T-cell (primary cell): ENCODE results near the gene GSTO2. TPM values are rescaled to one million over a fixed set of nuclear protein-coding genes. Genes with fewer than 3 reads are reported as not detected.

ENCODE experiments used
- ATAC-seq, 4 experiments: fragments of 200-7000 bp in 3 of 4; fragments of 150-1000 bp in 1 of 4; cut with Tn5 transposase; replicated peaks in 1 of 4; 1 replicate in 3 of 4; 2 replicates in 1 of 4; pipeline ENCODE4 v1.10.0; 2021; ENCODE audit warnings: moderate library complexity in 3 of 4, mild to moderate bottlenecking in 2 of 4, moderate number of reproducible peaks in 1 of 4
- CTCF ChIA-PET, 2 donors: fragments of 300-600 bp; sonication (Branson Sonifier 250); formaldehyde crosslinking; loops; one replicate each; lab custom pipeline; 2022; ENCODE audit warnings: antibody characterized with exemption in 2 of 2; lab: Charles Lee
- POLR2A ChIA-PET, 2 donors: fragments of 300-600 bp; sonication (Branson Sonifier 250); formaldehyde crosslinking; loops; one replicate each; lab custom pipeline; 2022; ENCODE audit warnings: antibody characterized with exemption in 2 of 2; lab: Charles Lee
- DNase-seq, 35 experiments: peaks; one replicate each; pipeline versions ENCODE4 v3.0.0 to v3.0.0-alpha.2; 2013 to 2023
- H3K27ac ChIP-seq: one replicate; pipeline ENCODE4 v1.5.1; 2013; ENCODE audit warnings: low read length
- H3K27me3 ChIP-seq, 2 experiments: replicated peaks in 1 of 2; 1 replicate in 1 of 2; 2 replicates in 1 of 2; pipeline versions ENCODE4 v1.6.1 to v1.7.0; 2013; ENCODE audit warnings: low read length in 1 of 2, mixed read lengths in 1 of 2; ENCODE audit not compliant: control insufficient read depth in 2 of 2, insufficient read depth in 2 of 2; ENCODE audit errors: extremely low read depth in 1 of 2
- H3K36me3 ChIP-seq, 2 donors: 1 replicate in 1 of 2; 2 replicates in 1 of 2; pipeline versions ENCODE4 v1.6.1 to v1.7.0; 2013; ENCODE audit warnings: low read length in 1 of 2; ENCODE audit not compliant: control insufficient read depth in 2 of 2, insufficient read depth in 1 of 2; ENCODE audit errors: extremely low read depth in 1 of 2
- H3K4me1 ChIP-seq, 2 experiments: 1 replicate in 1 of 2; 2 replicates in 1 of 2; pipeline versions ENCODE4 v1.6.1 to v1.7.0; 2013; ENCODE audit warnings: low read length in 2 of 2, mixed read lengths in 1 of 2; ENCODE audit not compliant: insufficient read depth in 2 of 2, control insufficient read depth in 1 of 2; ENCODE audit errors: extremely low read depth in 1 of 2
- H3K4me3 ChIP-seq, 2 donors: 1 replicate in 1 of 2; 2 replicates in 1 of 2; pipeline versions ENCODE4 v1.5.1 to v1.7.0; 2013; ENCODE audit warnings: mild to moderate bottlenecking in 2 of 2, low read length in 1 of 2, moderate library complexity in 1 of 2; ENCODE audit not compliant: control insufficient read depth in 1 of 2; ENCODE audit errors: extremely low read depth in 1 of 2
- H3K9me3 ChIP-seq: 2 replicates; pipeline ENCODE4 v1.7.0; 2013
- H3K27ac Mint-ChIP-seq, 2 donors: one replicate each; pipeline ENCODE4 v1.8.0; 2020 to 2021; ENCODE audit warnings: mild to moderate bottlenecking in 2 of 2, mixed read lengths in 2 of 2
- H3K27me3 Mint-ChIP-seq, 2 donors: one replicate each; pipeline ENCODE4 v1.8.0; 2021 to 2022; ENCODE audit warnings: mixed read lengths in 2 of 2
- H3K36me3 Mint-ChIP-seq: one replicate; pipeline ENCODE4 v1.8.0; 2021; ENCODE audit warnings: mixed read lengths
- H3K4me1 Mint-ChIP-seq, 3 donors: one replicate each; pipeline ENCODE4 v1.8.0; 2020 to 2022; ENCODE audit warnings: mixed read lengths in 3 of 3, mild to moderate bottlenecking in 1 of 3
- H3K4me3 Mint-ChIP-seq, 3 donors: one replicate each; pipeline ENCODE4 v1.8.0; 2020 to 2022; ENCODE audit warnings: mild to moderate bottlenecking in 3 of 3, mixed read lengths in 3 of 3, moderate library complexity in 3 of 3
- H3K9me3 Mint-ChIP-seq, 3 donors: one replicate each; pipeline ENCODE4 v1.8.0; 2020 to 2022; ENCODE audit warnings: mixed read lengths in 3 of 3
- WGBS: methylation state at CpG from one replicate; pipeline ENCODE4 v1.1.5; 2013; ENCODE audit warnings: missing lambda C conversion rate; ENCODE audit not compliant: insufficient coverage; 5-methylcytosine and 5-hydroxymethylcytosine counted together
- total RNA-seq, 35 experiments: library from RNA in 6 of 35; stranded (reverse) in 6 of 35; fragments of 120-200 nt in 1 of 35; gene quantifications; one replicate each; pipeline versions ENCODE4 v1.2.1 to v1.2.4 and lab custom pipeline; 2013 to 2026

The GSTO2 gene
- total RNA-seq, 5 donors from 2014 or later (not counting 1 experiment from before 2014, with no cell fraction given), result 0.60 to 2.4 (median 1.9) TPM

- Histone ChIP-seq H3K4me1 (peaks cover 11% of the 10 kb centered on the region in 2 experiments), H3K36me3 (no peaks in the 10 kb centered on the region), H3K9me3 (no peaks in the 10 kb centered on the region), H3K4me3 (no peak overlapping the region), H3K27ac (no peak overlapping the region), H3K27me3 (no peaks in the 10 kb centered on the region)
- ChIA-PET POLR2A (no interaction called here), CTCF (interaction anchor here in 1 of 2 donors (3.0 kb wide), 1 partner anchor 53 kb away, joined by 12 read pairs; no protein-coding TSS in a partner anchor)
- Mint-ChIP-seq H3K36me3 (no peaks in the 10 kb centered on the region), H3K4me3 (no peak overlapping the region), H3K27me3 (no peaks in the 10 kb centered on the region), H3K27ac (no peak overlapping the region), H3K4me1 (peaks cover 19 to 26% (median 25%) of the 10 kb centered on the region in 3 donors), H3K9me3 (peaks cover 3 to 8% (median 4%) of the 10 kb centered on the region in 3 donors)
- WGBS, result no CpG with 5 or more reads among the region's 1 CpG
- DNase-seq (no peak), ATAC-seq (no peak)
Observed at GRCh38 chr10:104344219-104344618, 75.2 kb downstream of the GSTO2 start.

GRCh38 chr10:104345515-104345914 lies 76.5 kb downstream of the GSTO2 start:
- CTCF ChIA-PET, result interaction anchor here (0.5 to 3.0 kb wide), 7 partner anchors 39 to 447 kb away, joined by 3 to 12 read pairs (median 4); no protein-coding TSS in a partner anchor

GRCh38 chr10:104345941-104346340 lies 77.0 kb downstream of the GSTO2 start:
- H3K4me1 Mint-ChIP-seq, result peaks cover 13 to 16% (median 14%) of the 10 kb centered on the region in 3 donors
- H3K9me3 ChIP-seq, result no peaks in the 10 kb centered on the region
- peak overlapping the region in 1 of 3 donors; percentile 44 for H3K4me3 Mint-ChIP-seq
- H3K9me3 Mint-ChIP-seq, result peaks cover 3 to 8% (median 4%) of the 10 kb centered on the region in 3 donors
- ChIA-PET POLR2A (interaction anchor here (0.6 to 1.0 kb wide), 3 partner anchors 9 to 38 kb away, joined by 3 to 7 read pairs (median 5); no protein-coding TSS in a partner anchor), CTCF (interaction anchor here (0.5 to 3.0 kb wide), 13 partner anchors 24 to 570 kb away, joined by 3 to 12 read pairs (median 3); no protein-coding TSS in a partner anchor)
- no peaks in the 10 kb centered on the region for H3K36me3 Mint-ChIP-seq
- WGBS, result no CpG with 5 or more reads among the region's 4 CpGs
- peak overlapping the region; percentile 82 to 85 for H3K27ac Mint-ChIP-seq
- DNase-seq, result peak in 2 of 35 experiments; percentile 27 to 36
- H3K27me3 ChIP-seq, result no peaks in the 10 kb centered on the region
- peaks cover 12% of the 10 kb centered on the region in 2 experiments for H3K4me1 ChIP-seq
- ATAC-seq, result peak; percentile 36 to 72 (median 58)
- H3K27me3 Mint-ChIP-seq, result no peaks in the 10 kb centered on the region
- H3K36me3 ChIP-seq, result no peaks in the 10 kb centered on the region
- peak overlapping the region; percentile 3 for H3K27ac ChIP-seq
- no peak overlapping the region for H3K4me3 ChIP-seq

More at GRCh38 chr10:104345515-104345914, 76.5 kb downstream of the GSTO2 start:
- H3K36me3 Mint-ChIP-seq, result no peaks in the 10 kb centered on the region
- Histone ChIP-seq H3K9me3 (no peaks in the 10 kb centered on the region), H3K27me3 (no peaks in the 10 kb centered on the region), H3K4me1 (peaks cover 12% of the 10 kb centered on the region in 2 experiments), H3K27ac (no peak overlapping the region), H3K4me3 (no peak overlapping the region), H3K36me3 (no peaks in the 10 kb centered on the region)
- POLR2A ChIA-PET, result interaction anchor here in 1 of 2 donors (1.0 kb wide), 1 partner anchor 38 kb away, joined by 3 read pairs; no protein-coding TSS in a partner anchor
- DNase-seq (no peak), ATAC-seq (no peak)
- H3K27ac Mint-ChIP-seq, result peak overlapping the region in 1 of 2 donors; percentile 82
- H3K9me3 Mint-ChIP-seq, result peaks cover 3 to 8% (median 4%) of the 10 kb centered on the region in 3 donors
- no peaks in the 10 kb centered on the region for H3K27me3 Mint-ChIP-seq
- peak overlapping the region in 1 of 3 donors; percentile 44 for H3K4me3 Mint-ChIP-seq
- peaks cover 13 to 16% (median 14%) of the 10 kb centered on the region in 3 donors for H3K4me1 Mint-ChIP-seq

- Histone ChIP-seq H3K4me1 (peaks cover 12 to 16% of the 10 kb centered on the region in 2 experiments), H3K36me3 (no peaks in the 10 kb centered on the region), H3K27ac (no peak overlapping the region), H3K9me3 (no peaks in the 10 kb centered on the region), H3K27me3 (no peaks in the 10 kb centered on the region), H3K4me3 (no peak overlapping the region)
- Mint-ChIP-seq H3K36me3 (no peaks in the 10 kb centered on the region), H3K9me3 (peaks cover 3 to 8% (median 4%) of the 10 kb centered on the region in 3 donors), H3K4me3 (no peak overlapping the region), H3K27ac (peak overlapping the region in 1 of 2 donors; percentile 25), H3K27me3 (no peaks in the 10 kb centered on the region), H3K4me1 (peaks cover 13 to 22% (median 14%) of the 10 kb centered on the region in 3 donors)
- ChIA-PET POLR2A (interaction anchor here in 1 of 2 donors (1.0 kb wide), 1 partner anchor 55 kb away, joined by 3 read pairs; no protein-coding TSS in a partner anchor), CTCF (interaction anchor here (1.1 to 4.8 kb wide), 9 partner anchors 9 to 56 kb away, joined by 3 to 39 read pairs (median 9); no protein-coding TSS in a partner anchor)
- WGBS, result 90% methylated on average over 3 of the region's 4 CpGs
- ATAC-seq (no peak), DNase-seq (no peak)
Observed at GRCh38 chr10:104347295-104348045, 78.5 kb downstream of the GSTO2 start.

- Histone ChIP-seq H3K36me3 (no peaks in the 10 kb centered on the region), H3K9me3 (no peaks in the 10 kb centered on the region), H3K4me1 (peaks cover 12 to 26% of the 10 kb centered on the region in 2 experiments), H3K4me3 (no peak overlapping the region), H3K27ac (no peak overlapping the region), H3K27me3 (no peaks in the 10 kb centered on the region)
- Mint-ChIP-seq H3K4me1 (peaks cover 13 to 22% (median 14%) of the 10 kb centered on the region in 3 donors), H3K27ac (no peak overlapping the region), H3K9me3 (peaks cover 3 to 8% (median 4%) of the 10 kb centered on the region in 3 donors), H3K36me3 (no peaks in the 10 kb centered on the region), H3K4me3 (no peak overlapping the region), H3K27me3 (no peaks in the 10 kb centered on the region)
- DNase-seq (no peak), ATAC-seq (no peak)
- POLR2A ChIA-PET, result no interaction called here
- 86% methylated on average over 1 of the region's 2 CpGs for WGBS
- CTCF ChIA-PET, result interaction anchor here (1.2 to 4.8 kb wide), 3 partner anchors 42 to 45 kb away, joined by 3 to 89 read pairs (median 39); no protein-coding TSS in a partner anchor
Observed at GRCh38 chr10:104348601-104349000, 79.6 kb downstream of the GSTO2 start.

GRCh38 chr10:104349623-104350126 lies 80.7 kb downstream of the GSTO2 start:
- Mint-ChIP-seq H3K4me3 (no peak overlapping the region), H3K36me3 (no peaks in the 10 kb centered on the region), H3K4me1 (peaks cover 13 to 22% (median 14%) of the 10 kb centered on the region in 3 donors), H3K27ac (no peak overlapping the region), H3K27me3 (no peaks in the 10 kb centered on the region), H3K9me3 (peaks cover 3 to 8% (median 4%) of the 10 kb centered on the region in 3 donors)
- H3K27me3 ChIP-seq, result no peaks in the 10 kb centered on the region
- no peak overlapping the region for H3K4me3 ChIP-seq
- H3K36me3 ChIP-seq, result no peaks in the 10 kb centered on the region
- ATAC-seq, result no peak
- H3K27ac ChIP-seq, result no peak overlapping the region
- POLR2A ChIA-PET, result interaction anchor here in 1 of 2 donors (1.0 kb wide), 1 partner anchor 11 kb away, joined by 4 read pairs; the partner anchor contains the start of gene ITPRIP
- no peak for DNase-seq
- no CpG with 5 or more reads among the region's 5 CpGs for WGBS
- H3K9me3 ChIP-seq, result no peaks in the 10 kb centered on the region
- H3K4me1 ChIP-seq, result peaks cover 20 to 35% of the 10 kb centered on the region in 2 experiments
- CTCF ChIA-PET, result interaction anchor here (0.7 to 6.0 kb wide), 16 partner anchors 8 to 128 kb away, joined by 3 to 167 read pairs (median 4); partner anchors contain the start of genes GSTO1 (in 1 of the 2) and ITPRIP (in 1 of the 2)
